ENCODE measurements around the gene ARMC7.

ARMC7 gene

DNA sequence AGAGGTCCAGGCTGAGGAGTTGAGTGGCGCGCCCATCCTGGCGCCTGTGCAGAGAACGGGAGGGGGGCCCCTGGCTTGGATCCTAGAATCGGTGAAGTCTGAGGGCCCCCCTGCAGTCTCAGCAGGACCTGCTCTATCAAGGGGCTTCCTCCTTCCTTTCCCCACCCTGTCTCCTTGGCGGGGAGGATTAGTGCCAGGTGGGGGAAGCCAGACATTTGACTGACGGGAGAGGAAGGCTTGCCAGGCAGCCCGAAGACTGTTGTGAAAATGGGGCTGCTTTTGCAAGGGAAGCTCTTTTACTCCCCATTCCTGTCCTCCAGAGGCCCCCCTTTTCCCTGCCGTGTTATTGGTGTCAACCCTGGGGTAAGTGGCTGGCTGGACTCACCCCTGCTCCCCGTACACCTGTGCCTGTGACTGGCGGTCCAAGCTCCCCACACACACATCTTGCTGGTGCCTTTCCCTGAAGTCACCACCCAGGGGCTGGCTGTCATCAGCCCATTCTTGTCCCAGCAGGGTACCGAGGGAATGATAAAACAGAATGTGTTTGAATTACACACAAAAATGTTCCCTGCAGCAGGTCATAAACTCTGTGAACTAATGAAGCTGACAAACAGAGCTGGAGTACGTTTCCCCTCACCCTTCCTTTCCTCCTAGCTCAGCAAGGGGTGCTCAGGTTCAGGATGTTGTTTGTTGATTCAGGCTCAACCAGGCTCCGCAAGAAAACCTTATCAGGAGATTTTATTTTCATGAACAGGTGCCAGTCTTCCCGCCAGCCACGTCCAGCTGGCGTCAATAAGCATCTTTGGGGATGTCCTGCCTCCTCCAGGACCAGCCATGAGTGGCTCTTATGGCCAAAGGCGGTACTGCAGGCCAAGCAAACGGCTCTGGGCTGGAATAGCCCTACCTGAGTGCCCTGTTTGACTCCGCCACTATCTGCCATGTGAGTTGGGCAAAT is 4.4 kb upstream of the ARMC7 start:
- Histone ChIP-seq H3K14ac (ENCODE audit: low read length) (no peak overlapping the region), H2BK120ac (ENCODE audit: insufficient read depth, low read length, poor library complexity) (no peak overlapping the region), H3K18ac (ENCODE audit: low read length) (no peak overlapping the region), H3K27ac (ENCODE audit: low read depth, low read length) (no peak overlapping the region), H4K91ac (ENCODE audit: low read depth, low read length) (no peak overlapping the region), H3K4me2 (ENCODE audit: low read length) (no peak overlapping the region), H3K4ac (ENCODE audit: low read depth, low read length) (no peak overlapping the region), H3K9me3 (ENCODE audit: insufficient read depth, low read depth, low read length) (peaks cover 1% of the 10 kb centered on the region), H2BK5ac (ENCODE audit: low read depth, low read length, poor library complexity) (no peak overlapping the region), H2AFZ (ENCODE audit: insufficient read depth, low read length, poor library complexity) (no peak overlapping the region), H3K79me1 (ENCODE audit: low read length) (peaks cover 6% of the 10 kb centered on the region), H3K36me3 (ENCODE audit: control insufficient read depth in 1 of 2, insufficient read depth in 2 of 2, low read length in 2 of 2) (peaks cover 21% of the 10 kb centered on the region in 2 experiments), H3K9ac (ENCODE audit: low read length) (no peak overlapping the region), H3K79me2 (ENCODE audit: control insufficient read depth, insufficient read depth, low read length, poor library complexity) (peaks cover 2% of the 10 kb centered on the region), H2AK5ac (ENCODE audit: low read length) (no peak overlapping the region), H2BK12ac (ENCODE audit: low read length) (no peak overlapping the region), H3K4me1 (ENCODE audit: control insufficient read depth in 1 of 2, insufficient read depth in 2 of 2, low read length in 2 of 2) (peaks cover 7 to 8% of the 10 kb centered on the region in 2 experiments), H4K12ac (ENCODE audit: low read depth, low read length) (no peak overlapping the region), H3K23ac (ENCODE audit: low read length) (no peak overlapping the region), H4K8ac (ENCODE audit: low read depth, low read length) (no peak overlapping the region), H3K4me3 (ENCODE audit: low read depth, low read length) (no peak overlapping the region), H3K27me3 (ENCODE audit: insufficient read depth, low read length) (no peaks in the 10 kb centered on the region)
- peak; percentile 43 to 79 for DNase-seq
- WGBS (ENCODE audit: extremely low coverage, insufficient coverage, insufficient read length), result no CpG with 5 or more reads among the region's 20 CpGs

DNA sequence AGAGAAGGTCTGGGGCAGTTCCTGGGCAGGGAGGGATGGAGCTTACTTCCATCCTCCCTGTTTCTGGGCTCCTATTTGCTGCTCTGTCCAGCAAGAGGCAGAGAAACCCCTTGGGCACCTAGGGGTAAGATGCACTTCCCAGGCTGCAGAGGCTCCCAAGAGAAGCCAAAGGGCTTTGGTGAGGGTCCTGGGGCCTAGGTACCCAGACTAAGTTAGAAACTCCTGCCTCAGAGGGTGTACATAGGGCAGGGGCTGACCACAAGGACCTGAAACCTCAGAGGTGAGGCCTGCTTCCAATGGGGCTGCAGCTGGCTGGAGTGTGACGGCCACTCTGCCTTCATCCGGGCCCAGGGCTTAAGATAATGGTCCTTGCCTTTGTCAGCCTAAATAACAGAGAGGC is 1.6 kb upstream of the ARMC7 start:
- Histone ChIP-seq H3K4me1 (ENCODE audit: control insufficient read depth in 1 of 2, insufficient read depth in 2 of 2, low read length in 2 of 2) (peaks cover 7 to 11% of the 10 kb centered on the region in 2 experiments), H3K27me3 (ENCODE audit: insufficient read depth, low read length) (no peaks in the 10 kb centered on the region), H3K79me1 (ENCODE audit: low read length) (peaks cover 6% of the 10 kb centered on the region), H4K91ac (ENCODE audit: low read depth, low read length) (no peak overlapping the region), H2AK5ac (ENCODE audit: low read length) (no peak overlapping the region), H3K79me2 (ENCODE audit: control insufficient read depth, insufficient read depth, low read length, poor library complexity) (peaks cover 2% of the 10 kb centered on the region), H2BK12ac (ENCODE audit: low read length) (no peak overlapping the region), H3K18ac (ENCODE audit: low read length) (no peak overlapping the region), H3K9me3 (ENCODE audit: insufficient read depth, low read depth, low read length) (no peaks in the 10 kb centered on the region), H2BK5ac (ENCODE audit: low read depth, low read length, poor library complexity) (no peak overlapping the region), H3K4ac (ENCODE audit: low read depth, low read length) (no peak overlapping the region), H4K8ac (ENCODE audit: low read depth, low read length) (no peak overlapping the region), H3K23ac (ENCODE audit: low read length) (no peak overlapping the region), H3K4me3 (ENCODE audit: low read depth, low read length) (no peak overlapping the region), H2BK120ac (ENCODE audit: insufficient read depth, low read length, poor library complexity) (no peak overlapping the region), H3K36me3 (ENCODE audit: control insufficient read depth in 1 of 2, insufficient read depth in 2 of 2, low read length in 2 of 2) (peaks cover 17% of the 10 kb centered on the region in 2 experiments), H4K12ac (ENCODE audit: low read depth, low read length) (no peak overlapping the region), H3K9ac (ENCODE audit: low read length) (no peak overlapping the region), H3K14ac (ENCODE audit: low read length) (no peak overlapping the region), H3K4me2 (ENCODE audit: low read length) (no peak overlapping the region), H2AFZ (ENCODE audit: insufficient read depth, low read length, poor library complexity) (no peak overlapping the region), H3K27ac (ENCODE audit: low read depth, low read length) (no peak overlapping the region)
- DNase-seq, result no peak
- no CpG with 5 or more reads among the region's 2 CpGs for WGBS (ENCODE audit: extremely low coverage, insufficient coverage, insufficient read length)

DNA sequence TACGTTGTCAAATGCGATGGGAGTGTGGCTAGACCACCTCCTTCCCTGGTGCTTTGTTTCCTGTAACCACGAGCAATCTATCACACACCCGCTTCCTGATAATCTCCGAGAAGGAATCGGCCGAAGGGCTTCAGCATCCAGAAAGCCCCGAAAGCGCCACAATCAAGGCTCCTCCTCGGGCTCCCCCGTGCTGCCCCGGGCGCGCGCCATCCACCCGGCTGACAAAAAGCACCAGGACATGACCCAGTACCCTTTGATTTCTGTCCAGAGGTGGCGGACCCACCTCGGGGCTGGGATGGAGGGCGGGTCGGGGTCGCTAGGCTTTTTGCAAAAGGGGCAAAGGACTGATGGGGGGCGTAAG is 743 bp upstream of the ARMC7 start:
- Histone ChIP-seq H2AK5ac (ENCODE audit: low read length) (peak overlapping the region; percentile 23), H3K4me3 (ENCODE audit: low read depth, low read length) (peak overlapping the region; percentile 72), H3K4ac (ENCODE audit: low read depth, low read length) (no peak overlapping the region), H3K14ac (ENCODE audit: low read length) (peak overlapping the region; percentile 41), H3K36me3 (ENCODE audit: control insufficient read depth in 1 of 2, insufficient read depth in 2 of 2, low read length in 2 of 2) (peaks cover 14% of the 10 kb centered on the region in 2 experiments), H3K4me2 (ENCODE audit: low read length) (peak overlapping the region; percentile 96), H2BK120ac (ENCODE audit: insufficient read depth, low read length, poor library complexity) (no peak overlapping the region), H3K27ac (ENCODE audit: low read depth, low read length) (no peak overlapping the region), H2BK5ac (ENCODE audit: low read depth, low read length, poor library complexity) (no peak overlapping the region), H4K8ac (ENCODE audit: low read depth, low read length) (peak overlapping the region; percentile 92), H3K9ac (ENCODE audit: low read length) (no peak overlapping the region), H3K4me1 (ENCODE audit: control insufficient read depth in 1 of 2, insufficient read depth in 2 of 2, low read length in 2 of 2) (peaks cover 7 to 11% of the 10 kb centered on the region in 2 experiments), H3K18ac (ENCODE audit: low read length) (no peak overlapping the region), H3K79me1 (ENCODE audit: low read length) (peaks cover 6% of the 10 kb centered on the region), H2AFZ (ENCODE audit: insufficient read depth, low read length, poor library complexity) (peak overlapping the region; percentile 84), H4K91ac (ENCODE audit: low read depth, low read length) (peak overlapping the region; percentile 39), H3K79me2 (ENCODE audit: control insufficient read depth, insufficient read depth, low read length, poor library complexity) (peaks cover 2% of the 10 kb centered on the region), H3K9me3 (ENCODE audit: insufficient read depth, low read depth, low read length) (no peaks in the 10 kb centered on the region), H3K23ac (ENCODE audit: low read length) (no peak overlapping the region), H4K12ac (ENCODE audit: low read depth, low read length) (peak overlapping the region; percentile 77), H2BK12ac (ENCODE audit: low read length) (no peak overlapping the region), H3K27me3 (ENCODE audit: insufficient read depth, low read length) (no peaks in the 10 kb centered on the region)
- no CpG with 5 or more reads among the region's 22 CpGs for WGBS (ENCODE audit: extremely low coverage, insufficient coverage, insufficient read length)
- DNase-seq, result no peak

DNA sequence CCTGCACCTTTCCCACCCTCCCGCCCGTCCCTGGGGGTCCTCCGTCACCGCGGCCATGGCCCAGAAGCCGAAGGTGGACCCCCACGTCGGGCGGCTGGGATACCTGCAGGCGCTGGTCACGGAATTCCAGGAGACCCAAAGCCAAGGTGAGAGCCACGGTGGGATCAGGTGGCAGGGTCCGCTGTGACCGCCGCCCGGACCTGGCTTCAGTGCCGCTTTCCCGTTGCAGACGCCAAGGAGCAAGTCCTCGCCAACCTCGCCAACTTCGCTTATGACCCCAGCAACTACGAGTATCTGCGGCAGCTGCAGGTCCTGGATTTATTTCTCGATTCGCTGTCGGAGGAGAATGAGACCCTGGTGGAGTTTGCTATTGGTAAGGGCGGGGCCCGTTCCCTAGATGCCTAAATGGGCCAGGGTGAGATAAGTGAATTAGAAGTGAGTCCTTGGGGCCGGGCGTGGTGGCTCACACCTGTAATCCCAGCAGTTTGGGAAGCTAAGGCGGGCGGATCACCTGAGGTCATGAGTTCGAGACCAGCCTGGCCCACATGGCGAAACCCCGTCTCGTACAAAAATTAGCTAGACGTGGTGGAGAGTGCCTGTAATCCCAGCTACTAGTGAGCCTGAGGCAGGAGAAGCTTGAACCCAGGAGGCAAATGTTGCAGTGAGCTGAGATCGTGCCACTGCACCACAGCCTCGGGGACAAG is 617 bp downstream of the ARMC7 start:
- peak overlapping the region; percentile 68 for H4K12ac ChIP-seq (ENCODE audit: low read depth, low read length)

More for the DNA sequence above, 617 bp downstream of the ARMC7 start:
- Histone ChIP-seq H4K91ac (ENCODE audit: low read depth, low read length) (no peak overlapping the region), H2BK5ac (ENCODE audit: low read depth, low read length, poor library complexity) (no peak overlapping the region), H3K4me1 (ENCODE audit: control insufficient read depth in 1 of 2, insufficient read depth in 2 of 2, low read length in 2 of 2) (peaks cover 7 to 15% of the 10 kb centered on the region in 2 experiments), H3K79me2 (ENCODE audit: control insufficient read depth, insufficient read depth, low read length, poor library complexity) (peaks cover 2% of the 10 kb centered on the region), H3K4ac (ENCODE audit: low read depth, low read length) (peak overlapping the region; percentile 1), H3K18ac (ENCODE audit: low read length) (no peak overlapping the region), H3K14ac (ENCODE audit: low read length) (peak overlapping the region; percentile 33), H2BK120ac (ENCODE audit: insufficient read depth, low read length, poor library complexity) (no peak overlapping the region), H3K23ac (ENCODE audit: low read length) (no peak overlapping the region), H3K4me2 (ENCODE audit: low read length) (peak overlapping the region; percentile 96), H3K9ac (ENCODE audit: low read length) (peak overlapping the region; percentile 72), H3K9me3 (ENCODE audit: insufficient read depth, low read depth, low read length) (no peaks in the 10 kb centered on the region), H2AFZ (ENCODE audit: insufficient read depth, low read length, poor library complexity) (peak overlapping the region; percentile 57), H3K36me3 (ENCODE audit: control insufficient read depth in 1 of 2, insufficient read depth in 2 of 2, low read length in 2 of 2) (peaks cover 1 to 4% of the 10 kb centered on the region in 2 experiments), H3K4me3 (ENCODE audit: low read depth, low read length) (peak overlapping the region; percentile 72), H3K79me1 (ENCODE audit: low read length) (peaks cover 8% of the 10 kb centered on the region), H2BK12ac (ENCODE audit: low read length) (no peak overlapping the region), H3K27me3 (ENCODE audit: insufficient read depth, low read length) (no peaks in the 10 kb centered on the region), H3K27ac (ENCODE audit: low read depth, low read length) (no peak overlapping the region), H2AK5ac (ENCODE audit: low read length) (no peak overlapping the region), H4K8ac (ENCODE audit: low read depth, low read length) (peak overlapping the region; percentile 18)
- WGBS (ENCODE audit: extremely low coverage, insufficient coverage, insufficient read length), result no CpG with 5 or more reads among the region's 40 CpGs
- peak in 1 of 2 donors; percentile 51 for DNase-seq

Data from trophoblast cell (in vitro differentiated cells and primary cell).